ENCODE data around the gene GBE1.

The GBE1 gene

DNA sequence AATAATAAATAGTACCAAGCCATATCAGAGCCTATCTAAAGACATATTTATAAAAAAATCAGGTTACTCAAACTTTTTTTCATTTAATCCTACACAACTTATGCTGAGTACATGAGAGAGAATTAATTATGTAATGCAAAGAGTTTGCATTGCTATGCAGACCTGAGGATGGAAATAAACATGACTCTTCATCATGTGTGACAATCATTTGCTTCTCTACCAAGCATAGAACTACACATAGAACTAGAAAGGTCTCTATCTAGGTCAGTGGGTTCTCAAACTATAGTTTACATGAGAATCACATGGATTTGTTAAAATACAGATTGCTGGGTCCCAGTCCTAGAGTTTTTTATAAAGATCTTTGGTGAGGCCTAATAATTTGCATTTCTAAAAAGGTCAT, 86.8 kb downstream of the GBE1 start:
- Histone ChIP-seq H3K4me3 (ENCODE audit: low read depth, low read length) (no peak overlapping the region), H3K4me1 (ENCODE audit: control insufficient read depth, insufficient read depth, low read length, unreplicated experiment) (no peaks in the 10 kb centered on the region), H2AFZ (ENCODE audit: low read length, unreplicated experiment) (no peak overlapping the region), H3K27ac (ENCODE audit: low read depth, low read length) (no peak overlapping the region), H3K27me3 (ENCODE audit: insufficient read depth, low read length) (no peaks in the 10 kb centered on the region), H3K79me2 (ENCODE audit: control insufficient read depth, insufficient read depth, low read length, unreplicated experiment) (peaks cover 26% of the 10 kb centered on the region), H3K36me3 (ENCODE audit: insufficient read depth, low read length) (peaks cover 13% of the 10 kb centered on the region)

DNA sequence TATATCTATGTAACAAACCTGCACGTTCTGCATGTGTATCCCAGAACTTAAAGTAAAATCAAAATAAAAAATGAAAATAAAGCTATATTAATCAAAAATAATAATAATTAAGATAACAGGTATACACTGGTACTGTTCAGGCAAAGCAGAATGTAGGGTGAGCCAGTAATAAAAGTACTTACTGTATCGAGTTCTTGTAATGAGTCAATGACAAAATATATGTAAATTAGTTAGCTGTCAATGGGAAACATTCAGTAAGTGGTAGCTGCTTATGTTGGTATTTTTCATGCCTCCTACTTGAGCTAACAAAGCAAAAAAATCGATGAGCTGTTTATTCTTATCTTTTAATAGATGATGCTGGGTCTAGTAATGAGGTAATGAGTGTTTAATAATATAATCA, 93.2 kb downstream of the GBE1 start:
- Histone ChIP-seq H2AFZ (ENCODE audit: low read length, unreplicated experiment) (no peak overlapping the region), H3K79me2 (ENCODE audit: control insufficient read depth, insufficient read depth, low read length, unreplicated experiment) (peaks cover 23% of the 10 kb centered on the region)

DNA sequence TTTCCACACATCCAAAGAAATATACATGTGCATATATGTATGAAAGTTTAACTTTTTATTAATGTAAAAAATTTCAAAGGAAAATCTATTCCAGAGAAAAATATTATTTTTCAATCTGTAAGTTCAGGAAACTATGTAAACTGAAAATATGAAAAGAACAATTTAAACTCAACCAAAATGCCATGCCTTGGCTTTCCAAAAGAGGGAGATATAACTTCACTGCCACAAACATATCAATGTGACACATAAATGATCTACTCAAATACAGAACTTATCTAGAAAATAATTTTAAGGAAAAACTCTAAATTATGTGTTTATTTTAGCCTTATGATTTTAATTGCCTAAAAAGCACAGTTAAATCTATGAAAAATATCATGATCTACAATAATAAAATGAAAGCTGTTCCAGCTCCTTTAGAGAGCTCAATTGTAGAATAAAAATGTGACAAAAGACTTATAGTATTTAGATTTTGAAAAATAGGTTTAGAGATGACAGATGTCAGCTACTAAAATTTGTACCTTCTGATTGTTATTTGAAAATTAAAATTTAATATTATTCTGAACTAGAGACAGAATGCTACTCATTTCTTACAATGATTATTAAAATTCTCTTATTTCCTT, 94.8 kb downstream of the GBE1 start:
- peaks cover 12% of the 10 kb centered on the region for H3K36me3 ChIP-seq (ENCODE audit: insufficient read depth, low read length)
- no peak overlapping the region for H2AFZ ChIP-seq (ENCODE audit: low read length, unreplicated experiment)
- H3K4me3 ChIP-seq (ENCODE audit: low read depth, low read length) = no peak overlapping the region
- peaks cover 21% of the 10 kb centered on the region for H3K79me2 ChIP-seq (ENCODE audit: control insufficient read depth, insufficient read depth, low read length, unreplicated experiment)
- no peaks in the 10 kb centered on the region for H3K4me1 ChIP-seq (ENCODE audit: control insufficient read depth, insufficient read depth, low read length, unreplicated experiment)
- H3K27ac ChIP-seq (ENCODE audit: low read depth, low read length) = no peak overlapping the region
- no peaks in the 10 kb centered on the region for H3K27me3 ChIP-seq (ENCODE audit: insufficient read depth, low read length)

More for the DNA sequence above, 93.2 kb downstream of the GBE1 start:
- H3K36me3 ChIP-seq (ENCODE audit: insufficient read depth, low read length) = peaks cover 12% of the 10 kb centered on the region
- no peak overlapping the region for H3K4me3 ChIP-seq (ENCODE audit: low read depth, low read length)
- no peak overlapping the region for H3K27ac ChIP-seq (ENCODE audit: low read depth, low read length)
- H3K4me1 ChIP-seq (ENCODE audit: control insufficient read depth, insufficient read depth, low read length, unreplicated experiment) = no peaks in the 10 kb centered on the region
- H3K27me3 ChIP-seq (ENCODE audit: insufficient read depth, low read length) = no peaks in the 10 kb centered on the region

DNA sequence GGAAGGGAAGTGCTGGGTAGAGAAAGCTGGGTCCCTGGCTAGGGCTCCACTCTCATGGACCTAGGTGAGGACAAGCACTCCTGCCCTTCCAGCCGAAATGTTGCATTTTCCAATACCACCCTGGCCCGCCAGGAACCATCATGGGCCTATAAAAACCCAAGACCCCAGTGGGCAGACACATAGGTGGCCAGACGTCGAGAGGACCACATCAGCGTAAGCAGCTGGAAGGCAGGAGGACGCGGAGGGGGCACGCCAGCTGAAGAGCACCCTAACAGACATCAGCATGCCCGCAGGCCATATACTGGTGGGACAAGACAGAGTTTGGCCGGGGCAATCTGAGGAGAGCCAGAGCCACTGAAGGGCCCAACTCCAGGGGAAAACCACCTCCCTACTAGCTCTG, 98.3 kb downstream of the GBE1 start:
- Histone ChIP-seq H3K79me2 (ENCODE audit: control insufficient read depth, insufficient read depth, low read length, unreplicated experiment) (peaks cover 31% of the 10 kb centered on the region), H3K4me1 (ENCODE audit: control insufficient read depth, insufficient read depth, low read length, unreplicated experiment) (no peaks in the 10 kb centered on the region), H2AFZ (ENCODE audit: low read length, unreplicated experiment) (no peak overlapping the region), H3K27ac (ENCODE audit: low read depth, low read length) (no peak overlapping the region), H3K36me3 (ENCODE audit: insufficient read depth, low read length) (no peaks in the 10 kb centered on the region; the same call in 1 of the 2 replicates), H3K27me3 (ENCODE audit: insufficient read depth, low read length) (no peaks in the 10 kb centered on the region), H3K4me3 (ENCODE audit: low read depth, low read length) (no peak overlapping the region)

DNA sequence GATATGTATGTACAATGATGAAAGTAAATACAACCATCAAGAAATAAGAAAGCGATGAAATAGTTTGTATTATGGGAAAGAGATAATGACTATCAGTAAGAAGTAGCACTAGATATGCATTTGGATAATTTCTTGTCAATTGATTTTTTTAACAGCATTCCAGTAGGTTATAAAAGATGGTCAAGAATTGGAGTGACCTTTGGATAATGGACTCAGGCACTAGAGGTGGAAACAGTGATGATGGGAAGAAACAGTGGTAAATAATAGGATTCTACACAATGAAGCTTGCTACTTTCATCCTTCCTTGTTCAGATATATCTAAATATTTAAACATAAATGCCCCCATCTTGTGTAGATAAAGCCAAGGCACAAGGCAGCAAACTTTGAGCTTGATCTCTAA, 101.4 kb downstream of the GBE1 start:
- Histone ChIP-seq H3K27me3 (ENCODE audit: insufficient read depth, low read length) (no peaks in the 10 kb centered on the region), H3K36me3 (ENCODE audit: insufficient read depth, low read length) (no peaks in the 10 kb centered on the region), H3K27ac (ENCODE audit: low read depth, low read length) (no peak overlapping the region), H3K4me3 (ENCODE audit: low read depth, low read length) (no peak overlapping the region), H2AFZ (ENCODE audit: low read length, unreplicated experiment) (no peak overlapping the region), H3K4me1 (ENCODE audit: control insufficient read depth, insufficient read depth, low read length, unreplicated experiment) (no peaks in the 10 kb centered on the region), H3K79me2 (ENCODE audit: control insufficient read depth, insufficient read depth, low read length, unreplicated experiment) (peaks cover 35% of the 10 kb centered on the region)

DNA sequence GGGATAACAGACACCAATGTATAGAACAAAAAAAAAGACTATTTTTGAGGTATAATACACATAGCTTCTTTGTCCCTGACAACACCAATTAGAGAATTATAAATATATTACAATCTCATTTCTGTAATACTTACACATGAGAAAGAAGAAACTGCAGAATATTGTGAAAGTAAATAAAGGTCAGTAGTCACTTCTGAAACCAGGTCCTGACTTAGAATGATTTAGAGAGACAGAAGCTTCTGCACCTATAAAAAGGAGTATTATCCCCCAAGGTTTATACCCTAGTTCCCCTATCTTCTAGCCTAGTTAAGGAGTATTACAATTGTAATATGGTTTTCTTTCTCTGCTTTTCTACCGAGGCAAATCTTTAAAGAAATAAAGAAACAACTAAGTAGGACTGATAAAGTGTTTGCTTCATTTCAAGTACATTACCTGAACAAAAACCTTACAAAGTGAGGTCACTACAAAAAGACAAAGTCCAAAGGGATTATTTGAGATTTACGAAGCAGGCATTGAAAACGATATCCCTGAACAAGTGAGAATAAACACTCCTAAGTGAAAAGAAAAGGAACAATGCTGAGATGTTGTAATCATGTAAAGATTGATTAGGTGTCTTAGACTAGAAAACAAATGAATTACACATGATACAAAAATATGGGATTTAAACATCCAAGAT, 103.0 kb downstream of the GBE1 start:
- Histone ChIP-seq H3K27me3 (ENCODE audit: insufficient read depth, low read length) (no peaks in the 10 kb centered on the region), H3K36me3 (ENCODE audit: insufficient read depth, low read length) (peaks cover 4% of the 10 kb centered on the region), H2AFZ (ENCODE audit: low read length, unreplicated experiment) (no peak overlapping the region), H3K79me2 (ENCODE audit: control insufficient read depth, insufficient read depth, low read length, unreplicated experiment) (peaks cover 29% of the 10 kb centered on the region), H3K4me1 (ENCODE audit: control insufficient read depth, insufficient read depth, low read length, unreplicated experiment) (no peaks in the 10 kb centered on the region), H3K4me3 (ENCODE audit: low read depth, low read length) (no peak overlapping the region), H3K27ac (ENCODE audit: low read depth, low read length) (no peak overlapping the region)

DNA sequence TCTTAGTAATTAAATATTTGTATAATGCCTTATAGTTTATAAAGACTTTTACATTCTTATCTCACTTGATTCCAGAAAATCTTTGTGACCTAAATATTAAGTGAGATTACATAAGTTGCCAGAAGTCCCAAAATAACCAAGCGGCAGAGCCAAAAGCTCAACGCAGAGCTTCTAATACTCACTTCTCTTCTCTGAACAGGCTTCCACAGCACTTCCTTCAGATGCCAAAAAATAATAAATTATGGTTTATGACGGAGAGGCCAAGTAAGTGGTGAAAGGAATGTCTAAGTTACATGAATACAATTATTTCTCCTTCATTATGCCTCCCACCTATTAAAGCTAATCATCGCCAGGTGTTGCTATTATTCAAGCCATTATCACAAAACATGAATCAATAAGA, 110.3 kb downstream of the GBE1 start:
- no peak overlapping the region for H2AFZ ChIP-seq (ENCODE audit: low read length, unreplicated experiment)
- no peak overlapping the region for H3K4me3 ChIP-seq (ENCODE audit: low read depth, low read length)
- no peaks in the 10 kb centered on the region for H3K27me3 ChIP-seq (ENCODE audit: insufficient read depth, low read length)
- no peak overlapping the region for H3K27ac ChIP-seq (ENCODE audit: low read depth, low read length)
- no peaks in the 10 kb centered on the region for H3K4me1 ChIP-seq (ENCODE audit: control insufficient read depth, insufficient read depth, low read length, unreplicated experiment)
- H3K36me3 ChIP-seq (ENCODE audit: insufficient read depth, low read length) = peaks cover 4% of the 10 kb centered on the region
- peaks cover 9% of the 10 kb centered on the region for H3K79me2 ChIP-seq (ENCODE audit: control insufficient read depth, insufficient read depth, low read length, unreplicated experiment)

DNA sequence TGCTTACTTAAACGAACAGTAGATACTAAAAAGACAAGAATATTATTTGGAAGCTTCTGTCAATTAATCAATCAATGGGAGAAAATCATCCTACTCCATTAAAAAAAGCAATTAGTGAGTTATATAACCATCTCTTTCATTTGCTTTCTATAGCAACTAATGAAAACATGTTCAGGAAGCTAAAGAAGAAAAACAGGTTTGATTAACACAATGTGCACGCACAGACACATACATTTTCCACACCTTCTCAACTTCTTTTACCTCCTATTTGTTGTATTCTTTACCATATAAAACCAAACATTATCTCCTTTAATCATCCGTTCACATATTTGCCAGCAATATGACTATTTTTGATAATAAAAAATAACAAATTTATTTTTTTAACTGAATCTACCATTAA, 111.3 kb downstream of the GBE1 start:
- peaks cover 8% of the 10 kb centered on the region for H3K36me3 ChIP-seq (ENCODE audit: insufficient read depth, low read length)
- peaks cover 6% of the 10 kb centered on the region for H3K79me2 ChIP-seq (ENCODE audit: control insufficient read depth, insufficient read depth, low read length, unreplicated experiment)
- H3K4me3 ChIP-seq (ENCODE audit: low read depth, low read length) = no peak overlapping the region
- no peaks in the 10 kb centered on the region for H3K27me3 ChIP-seq (ENCODE audit: insufficient read depth, low read length)
- no peak overlapping the region for H3K27ac ChIP-seq (ENCODE audit: low read depth, low read length)
- no peaks in the 10 kb centered on the region for H3K4me1 ChIP-seq (ENCODE audit: control insufficient read depth, insufficient read depth, low read length, unreplicated experiment)
- H2AFZ ChIP-seq (ENCODE audit: low read length, unreplicated experiment) = no peak overlapping the region

DNA sequence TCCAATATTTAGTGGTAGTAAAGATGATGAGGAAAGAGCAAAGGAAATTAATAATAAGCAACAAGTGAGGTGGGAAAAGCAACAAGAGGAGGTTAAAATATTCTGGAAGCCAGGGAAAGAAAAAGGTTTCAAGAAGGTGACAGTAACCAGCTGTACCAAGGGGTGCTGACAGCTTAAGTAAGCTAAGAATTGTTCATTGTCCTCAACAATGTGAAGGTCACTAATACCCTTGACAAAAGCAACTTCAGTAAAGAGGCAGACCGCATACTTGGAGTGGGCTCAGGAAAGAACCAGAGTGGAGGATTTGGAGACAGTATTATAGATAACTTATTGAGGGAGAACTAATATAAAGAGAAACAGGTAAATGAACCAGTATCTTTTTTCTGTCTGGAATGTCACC, 116.2 kb downstream of the GBE1 start:
- no peaks in the 10 kb centered on the region for H3K79me2 ChIP-seq (ENCODE audit: control insufficient read depth, insufficient read depth, low read length, unreplicated experiment)
- peaks cover 19% of the 10 kb centered on the region for H3K36me3 ChIP-seq (ENCODE audit: insufficient read depth, low read length)
- no peak overlapping the region for H2AFZ ChIP-seq (ENCODE audit: low read length, unreplicated experiment)
- no peaks in the 10 kb centered on the region for H3K27me3 ChIP-seq (ENCODE audit: insufficient read depth, low read length)
- no peak overlapping the region for H3K27ac ChIP-seq (ENCODE audit: low read depth, low read length)
- H3K4me3 ChIP-seq (ENCODE audit: low read depth, low read length) = no peak overlapping the region
- H3K4me1 ChIP-seq (ENCODE audit: control insufficient read depth, insufficient read depth, low read length, unreplicated experiment) = no peaks in the 10 kb centered on the region

DNA sequence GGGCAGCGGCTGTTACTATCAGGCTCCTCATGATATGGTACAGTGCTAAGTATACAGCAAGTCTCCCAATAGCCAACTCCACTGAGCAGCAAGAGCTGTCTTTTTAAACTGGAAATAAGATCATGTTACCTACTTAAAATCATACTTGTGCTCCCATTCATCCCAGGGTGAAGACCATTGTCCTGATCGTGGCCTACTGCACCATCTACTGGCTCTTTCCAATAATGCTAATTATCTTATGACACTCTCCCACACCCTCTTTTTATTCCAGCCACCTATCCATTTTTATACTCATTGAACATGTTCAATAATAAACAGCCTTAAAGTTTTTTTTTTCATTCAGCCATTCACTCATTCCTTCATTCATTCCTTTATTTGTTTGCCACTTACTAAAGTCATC, 117.7 kb downstream of the GBE1 start:
- Histone ChIP-seq H3K4me1 (ENCODE audit: control insufficient read depth, insufficient read depth, low read length, unreplicated experiment) (no peaks in the 10 kb centered on the region), H3K4me3 (ENCODE audit: low read depth, low read length) (no peak overlapping the region), H3K36me3 (ENCODE audit: insufficient read depth, low read length) (peaks cover 23% of the 10 kb centered on the region), H3K27me3 (ENCODE audit: insufficient read depth, low read length) (no peaks in the 10 kb centered on the region), H3K27ac (ENCODE audit: low read depth, low read length) (no peak overlapping the region), H2AFZ (ENCODE audit: low read length, unreplicated experiment) (no peak overlapping the region), H3K79me2 (ENCODE audit: control insufficient read depth, insufficient read depth, low read length, unreplicated experiment) (no peaks in the 10 kb centered on the region)

DNA sequence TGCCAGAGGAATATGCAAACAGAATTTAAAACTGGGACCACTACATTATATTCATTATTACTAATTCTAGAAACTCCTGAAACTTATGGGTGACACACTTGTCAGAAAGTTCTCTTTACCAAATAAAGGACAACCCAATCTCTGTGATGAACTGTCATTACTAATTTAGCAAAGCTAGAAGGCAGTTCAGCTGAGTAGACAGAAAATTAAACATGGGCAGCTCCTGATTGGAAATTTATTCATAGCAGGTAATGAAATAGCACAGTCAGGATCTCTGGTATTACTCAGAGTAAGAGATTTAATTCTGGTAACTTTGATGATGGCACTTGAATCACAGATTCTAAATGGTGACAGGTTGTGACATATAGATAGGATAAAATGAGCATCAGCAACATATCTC, 123.0 kb downstream of the GBE1 start:
- H3K27me3 ChIP-seq (ENCODE audit: insufficient read depth, low read length) = no peaks in the 10 kb centered on the region
- H3K4me3 ChIP-seq (ENCODE audit: low read depth, low read length) = no peak overlapping the region
- no peak overlapping the region for H3K27ac ChIP-seq (ENCODE audit: low read depth, low read length)
- H2AFZ ChIP-seq (ENCODE audit: low read length, unreplicated experiment) = no peak overlapping the region
- no peaks in the 10 kb centered on the region for H3K79me2 ChIP-seq (ENCODE audit: control insufficient read depth, insufficient read depth, low read length, unreplicated experiment)
- no peaks in the 10 kb centered on the region for H3K4me1 ChIP-seq (ENCODE audit: control insufficient read depth, insufficient read depth, low read length, unreplicated experiment)
- peaks cover 22% of the 10 kb centered on the region for H3K36me3 ChIP-seq (ENCODE audit: insufficient read depth, low read length)
